GM18520 (cell line): ENCODE data around the gene CDH24.

Experiments
- ATAC-seq: cut with Tn5 transposase; IDR thresholded peaks from one replicate; pipeline ENCODE4 v1.9.1; 2021; ENCODE audit not compliant: unreplicated experiment

The CDH24 gene

GRCh38 chr14:23063601-23064000 is 6.3 kb upstream of the CDH24 start:
- ATAC-seq = no peak

DNA sequence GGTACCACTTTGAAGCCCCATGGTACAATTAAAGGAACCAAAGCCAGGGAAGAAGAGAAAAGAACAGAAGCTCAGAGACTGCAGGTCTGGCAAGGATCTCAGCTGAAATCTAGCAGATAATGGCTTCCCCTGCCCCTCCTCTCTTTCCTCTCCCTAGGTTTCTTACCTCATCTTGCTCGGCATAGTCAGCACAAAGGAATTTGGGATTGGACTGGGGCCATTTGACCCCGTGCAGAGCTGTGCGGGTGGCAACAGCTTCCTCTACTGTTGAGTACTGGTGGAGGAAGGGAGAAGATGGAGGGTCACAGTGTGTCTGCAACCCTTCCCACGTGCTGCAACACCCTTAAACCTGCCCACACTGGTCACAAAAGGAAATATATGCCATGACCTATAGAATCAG is 4.7 kb upstream of the CDH24 start:
- no peak for ATAC-seq

- no peak for ATAC-seq
Measured at GRCh38 chr14:23060536-23061260, 3.4 kb upstream of the CDH24 start.

DNA sequence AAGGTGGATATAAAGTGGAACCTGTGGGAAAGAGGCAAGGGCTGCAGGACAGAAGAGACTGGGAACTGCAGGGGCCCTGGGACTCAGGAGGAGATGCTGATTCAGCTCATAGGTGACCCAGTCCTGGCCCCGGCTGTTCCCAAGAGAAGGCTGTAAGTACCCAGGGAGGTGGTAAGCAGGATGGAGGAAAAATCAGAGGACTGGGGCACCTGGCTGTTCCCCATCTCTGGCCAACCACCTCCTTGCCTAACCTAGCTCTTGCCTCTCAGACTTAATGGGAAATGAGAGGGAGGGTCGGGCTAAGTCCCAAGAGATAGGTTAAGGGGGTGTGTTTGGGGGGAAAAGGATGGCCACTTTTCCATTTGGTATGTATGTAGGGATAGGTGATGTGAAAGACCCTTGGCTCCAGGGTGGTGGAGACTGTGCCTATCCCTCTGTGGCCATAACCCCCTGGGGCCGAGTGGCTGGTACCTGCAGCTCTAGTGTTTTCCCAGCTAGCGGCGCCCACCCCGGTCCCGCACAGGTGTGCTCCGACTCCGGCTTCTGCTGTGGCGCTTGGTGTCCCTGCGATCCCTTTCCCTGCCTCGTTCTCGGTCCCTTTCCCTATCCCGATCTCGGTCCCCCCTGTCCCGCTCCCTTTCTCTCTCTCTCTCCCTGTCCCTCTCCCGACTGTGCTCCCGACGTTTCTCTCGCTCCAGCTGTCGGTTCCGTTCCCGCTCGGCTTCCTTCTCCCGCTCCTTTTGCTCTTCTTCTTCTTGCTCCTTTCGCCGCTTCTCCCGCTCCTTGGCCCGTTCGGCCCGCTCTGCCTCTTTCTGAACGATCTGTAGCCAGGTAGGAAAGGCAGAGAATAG is 1.6 kb upstream of the CDH24 start:
- no peak for ATAC-seq

DNA sequence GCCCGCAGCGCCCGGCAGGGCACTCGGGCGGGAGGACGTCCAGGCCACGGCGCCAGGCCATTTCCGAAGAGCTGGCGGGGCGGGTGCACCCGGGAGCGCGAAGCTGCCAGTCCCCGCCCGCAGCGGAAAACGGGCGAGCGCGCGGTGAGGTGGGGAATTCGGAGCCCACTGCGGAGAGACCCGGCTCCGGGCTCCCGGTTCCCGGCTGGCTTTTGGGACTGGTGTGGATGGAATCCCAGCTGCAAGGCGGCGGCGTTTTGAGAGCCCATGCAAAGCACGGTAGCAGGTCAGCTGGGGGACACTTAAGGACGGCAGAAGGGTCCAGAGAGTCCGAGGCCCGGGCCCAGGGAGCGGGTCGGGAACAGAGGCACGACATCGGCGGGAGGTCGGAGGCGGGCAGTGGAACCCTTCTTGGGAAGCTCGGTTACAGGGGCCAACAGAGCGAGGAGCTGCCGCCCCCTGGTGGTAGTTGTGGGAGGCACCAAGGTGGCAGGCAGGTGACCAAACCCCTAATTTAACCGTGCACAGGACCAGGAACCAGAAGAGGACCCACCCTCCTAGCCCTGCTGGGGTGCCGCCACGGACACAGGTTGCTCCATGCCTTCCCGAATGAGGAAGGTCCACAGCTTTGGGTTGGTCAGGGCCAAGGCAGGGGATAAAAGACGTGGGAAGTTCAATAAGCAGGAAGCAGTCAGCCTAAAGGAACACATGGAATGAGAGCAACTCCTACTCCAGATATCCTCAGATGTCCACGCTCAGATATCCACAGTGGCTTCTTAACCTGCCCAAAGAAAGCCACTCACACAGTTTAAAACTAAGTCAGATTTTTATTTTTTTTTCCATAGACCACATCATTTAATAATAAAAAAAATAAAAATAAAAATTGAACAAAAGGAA is 685 bp upstream of the CDH24 start:
- ATAC-seq = peak; percentile 50

DNA sequence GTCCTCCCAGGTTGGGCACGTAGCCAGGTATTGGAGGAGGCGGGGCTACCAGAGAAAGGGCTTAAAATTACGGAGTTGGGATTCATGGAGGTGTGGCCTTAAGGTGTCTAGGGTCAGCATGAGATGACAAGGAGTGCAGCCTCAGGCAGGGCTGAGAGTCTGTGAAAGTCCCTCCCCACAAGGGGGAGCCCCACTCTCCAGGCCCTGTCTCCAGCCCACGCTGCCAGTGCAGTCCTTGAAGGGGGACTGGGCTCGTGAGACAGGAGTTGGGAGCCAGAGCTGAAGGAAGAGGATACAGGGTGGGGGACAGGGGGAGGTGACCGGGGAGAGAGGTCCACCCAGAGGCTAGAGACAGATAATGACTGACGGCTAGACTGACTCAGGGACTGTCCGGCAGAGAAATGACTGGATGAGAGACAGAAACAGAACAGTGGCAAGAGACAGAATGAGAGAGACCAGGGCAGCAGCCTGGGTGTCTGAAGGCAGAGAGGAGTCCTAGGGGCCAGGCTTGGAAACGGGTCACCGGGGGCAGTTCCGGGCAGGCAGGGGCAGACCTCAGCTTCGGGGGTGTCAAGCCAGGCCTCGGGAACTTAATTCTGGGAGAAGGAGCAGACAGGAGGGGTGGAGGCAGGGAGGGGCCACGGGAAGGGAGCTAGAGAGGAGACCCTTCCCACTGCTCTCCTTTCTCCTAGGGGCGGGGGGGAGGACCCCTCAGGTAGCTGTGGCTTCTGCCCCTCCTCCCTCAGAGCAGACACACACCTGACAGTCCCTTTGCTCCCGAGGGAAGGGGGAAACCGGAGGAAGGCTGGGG is 970 bp downstream of the CDH24 start:
- peak; percentile 30 for ATAC-seq

GRCh38 chr14:23055621-23056144 is 1.6 kb downstream of the CDH24 start:
- ATAC-seq = no peak

GRCh38 chr14:23055147-23055550 is 2.2 kb downstream of the CDH24 start:
- no peak for ATAC-seq

DNA sequence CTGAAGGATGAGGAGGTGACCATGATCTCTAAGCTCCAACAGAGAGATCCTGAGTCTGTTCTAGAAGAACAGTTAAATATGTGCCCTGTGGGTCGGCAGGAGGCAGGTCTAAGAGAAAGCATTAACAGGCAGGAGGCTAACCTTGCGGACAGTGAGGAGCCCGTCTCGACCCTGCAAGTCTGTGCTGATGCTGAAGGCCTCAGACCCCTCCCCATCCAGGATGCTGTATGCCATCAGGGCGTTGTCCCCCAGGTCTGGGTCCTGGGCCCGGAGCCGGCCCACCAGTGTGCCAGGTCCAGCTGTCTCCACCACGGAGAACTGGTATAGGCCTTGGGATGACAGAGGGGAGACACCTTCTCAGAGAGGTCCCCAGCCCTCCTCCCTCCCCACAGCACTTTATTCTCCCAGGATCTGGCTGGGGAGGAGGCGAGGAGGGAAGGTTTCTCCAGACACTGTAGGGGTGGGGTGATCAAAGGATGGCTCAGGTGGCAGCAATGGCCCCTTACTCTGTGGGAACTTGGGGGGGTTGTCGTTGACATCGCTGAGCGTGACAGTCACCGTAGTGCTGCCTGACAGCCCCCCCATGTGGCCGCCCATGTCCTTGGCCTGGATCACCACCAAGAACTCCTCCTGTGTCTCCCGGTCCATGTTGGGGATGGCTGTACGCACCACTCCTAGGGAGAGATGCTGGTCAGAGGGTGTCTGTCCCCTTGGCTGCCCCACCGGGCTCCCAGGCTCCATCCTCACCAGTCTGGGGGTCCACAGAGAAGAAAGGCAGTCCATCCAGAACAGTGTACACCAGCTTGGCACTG is 3.1 kb downstream of the CDH24 start:
- no peak for ATAC-seq

DNA sequence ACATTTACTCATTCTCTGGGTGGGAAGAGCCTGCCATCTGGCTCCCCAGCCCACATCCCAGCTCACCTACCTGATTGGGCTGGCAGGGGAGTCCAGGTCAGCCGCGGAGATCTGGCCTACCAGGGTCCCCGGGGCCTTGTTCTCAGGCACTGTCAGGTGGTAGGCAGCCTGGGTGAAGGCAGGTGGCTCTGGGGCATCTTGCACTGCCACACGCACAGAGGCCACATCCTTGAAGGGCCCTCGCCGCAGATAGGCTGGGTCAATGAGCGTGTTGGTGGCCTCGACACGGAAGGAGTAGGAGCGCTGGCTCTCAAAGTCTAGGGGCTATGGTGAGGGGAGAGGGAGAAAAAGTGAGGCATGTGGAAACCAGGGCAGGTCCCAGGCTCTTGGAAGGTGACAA is 3.9 kb downstream of the CDH24 start:
- no peak for ATAC-seq

DNA sequence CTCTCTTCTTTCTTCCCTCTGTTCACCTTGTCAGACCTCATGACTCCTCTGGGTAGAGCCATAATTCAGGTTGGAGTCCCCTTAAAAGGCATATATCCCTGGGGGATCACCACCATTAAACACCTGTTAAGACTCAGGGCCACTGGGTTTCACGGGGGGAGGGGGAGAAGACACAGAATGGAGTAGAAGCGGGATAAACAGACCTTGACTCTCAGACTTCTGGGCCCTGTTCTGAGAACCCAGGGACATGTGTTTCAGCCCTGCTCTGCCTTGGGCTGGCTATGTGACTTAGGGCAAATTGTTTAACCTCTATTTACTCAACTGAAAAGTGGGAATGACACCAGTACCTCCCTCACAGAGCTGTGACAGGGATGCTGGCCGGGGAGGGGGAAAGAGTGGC is 4.6 kb downstream of the CDH24 start:
- ATAC-seq = no peak

- no peak for ATAC-seq
Measured at GRCh38 chr14:23052182-23052623, 5.1 kb downstream of the CDH24 start.

- ATAC-seq = no peak
Measured at GRCh38 chr14:23051141-23052057, 5.9 kb downstream of the CDH24 start.

DNA sequence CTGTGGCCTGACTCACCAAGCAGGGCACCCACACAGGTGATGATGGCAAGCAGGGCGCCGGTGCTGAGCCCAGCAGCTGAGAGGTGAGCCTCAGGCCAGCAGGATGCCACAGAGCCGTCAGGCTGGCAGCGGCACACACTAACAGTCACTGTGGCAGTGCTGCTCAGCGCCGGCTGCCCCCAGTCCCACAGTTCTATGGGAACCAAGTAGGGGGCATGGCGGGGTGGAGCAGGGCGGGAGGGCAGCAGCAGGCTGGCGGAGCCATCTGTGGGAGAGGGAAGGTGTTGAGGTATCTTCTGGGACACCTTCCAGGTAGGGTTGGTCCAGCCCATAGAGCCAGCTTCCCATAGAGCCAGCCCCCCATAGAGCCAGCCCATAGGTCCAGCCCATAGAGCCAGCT is 8.3 kb downstream of the CDH24 start:
- ATAC-seq = no peak

DNA sequence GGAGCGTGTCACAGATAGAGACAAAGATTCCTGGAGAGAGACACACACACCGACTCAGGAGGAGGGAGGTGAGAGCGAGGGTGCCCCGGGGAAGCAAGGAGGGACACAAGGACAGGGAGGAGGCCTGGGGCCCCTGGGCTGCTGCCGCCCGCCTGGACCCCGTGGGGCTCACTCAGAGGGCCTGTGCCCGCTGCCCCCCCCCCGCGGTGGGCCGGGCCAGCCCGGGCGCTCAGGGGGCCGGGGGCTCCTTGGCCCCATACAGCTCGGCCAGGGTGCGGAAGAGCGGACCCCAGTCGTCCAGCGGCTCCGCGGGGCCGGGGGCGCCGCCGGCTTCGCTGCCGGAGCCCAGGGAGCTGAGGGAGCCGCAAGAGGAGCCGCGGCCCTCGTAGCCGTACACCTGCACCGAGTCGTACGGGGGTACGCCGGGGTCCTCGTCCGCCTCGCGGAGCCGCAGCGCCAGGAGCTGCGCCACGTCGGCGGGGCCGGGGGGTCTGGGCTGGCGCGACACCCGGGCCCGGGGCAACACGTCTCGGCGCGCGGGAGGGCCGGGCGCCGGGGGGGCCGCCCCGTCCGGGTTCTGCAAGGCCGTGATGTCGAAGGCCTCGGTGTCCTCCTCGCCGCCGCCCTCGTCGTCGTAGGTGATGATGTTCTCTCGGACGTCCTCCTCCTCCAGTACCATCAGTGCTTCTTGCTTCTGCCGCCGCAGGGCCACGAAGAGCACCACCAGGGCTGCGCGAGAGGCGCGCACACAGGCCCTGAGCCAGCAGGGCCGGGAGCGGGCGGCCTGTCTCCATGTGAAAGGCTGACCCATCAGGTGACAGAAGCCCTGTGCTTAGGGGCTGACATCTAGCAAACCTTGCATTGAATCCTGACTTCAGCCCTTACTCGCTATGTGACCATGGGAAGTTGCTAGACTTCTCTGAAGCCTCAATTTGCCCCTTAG is 9.3 kb downstream of the CDH24 start:
- ATAC-seq = no peak

- ATAC-seq = no peak
Measured at GRCh38 chr14:23047034-23047634, 10.2 kb downstream of the CDH24 start.
